ENCODE data around the gene TOGARAM2. TPM values are rescaled to one million over a fixed set of nuclear protein-coding genes. Genes with fewer than 3 reads are reported as not detected.

TOGARAM2 gene
- total RNA-seq, 1 donor = 0.73 TPM

DNA sequence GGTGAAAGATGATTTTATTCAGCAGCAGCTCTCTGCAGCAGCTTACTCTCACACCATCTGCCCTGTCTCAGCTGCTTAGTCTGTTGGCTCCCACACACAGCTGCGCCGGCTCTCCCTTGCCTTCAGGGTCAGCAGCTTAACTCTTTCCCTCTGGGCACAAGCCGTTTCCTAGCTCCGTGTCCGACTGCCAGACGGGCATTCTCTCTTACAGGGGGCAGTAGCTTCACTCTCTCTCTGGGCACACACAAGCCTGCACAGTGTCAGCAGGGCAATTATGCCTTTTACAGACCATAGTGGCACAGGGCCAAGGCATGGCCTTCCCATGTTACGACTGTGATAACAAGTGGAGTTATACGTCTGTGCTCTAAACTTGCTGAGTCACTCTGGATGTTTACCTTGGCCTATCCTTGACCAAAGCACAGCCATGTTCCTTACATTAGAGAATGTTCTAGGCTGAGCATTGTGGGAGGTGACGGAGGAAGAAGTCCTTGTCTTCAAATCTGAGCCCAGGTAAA, 61.5 kb downstream of the TOGARAM2 start:
- no peaks in the 10 kb centered on the region for H3K27me3 ChIP-seq (ENCODE audit: insufficient read depth, low read length)
- H3K4me1 ChIP-seq (ENCODE audit: insufficient read depth, low read length) = no peaks in the 10 kb centered on the region
- H3K4me3 ChIP-seq (ENCODE audit: low read length) = no peak overlapping the region
- H3K9me3 ChIP-seq (ENCODE audit: low read depth, low read length) = no peaks in the 10 kb centered on the region

DNA sequence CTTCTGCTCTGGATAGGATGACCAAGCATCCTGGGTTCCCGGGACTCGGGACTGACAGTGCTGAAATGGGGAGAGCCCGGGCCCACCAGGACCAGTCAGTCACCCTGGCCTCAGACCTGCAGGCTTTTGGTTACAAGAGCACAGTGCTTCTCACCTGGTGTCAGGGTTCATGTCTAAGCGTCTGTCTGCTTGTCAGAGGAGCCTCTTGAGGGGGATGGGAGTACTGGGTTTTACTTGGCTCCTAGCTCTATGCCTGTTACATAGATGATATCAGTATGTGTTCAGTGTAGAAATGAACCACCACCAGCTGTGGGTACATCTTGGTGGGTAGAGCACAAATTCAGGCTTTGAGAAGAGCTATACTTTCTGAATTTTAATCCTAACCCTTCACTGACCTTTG, 63.4 kb downstream of the TOGARAM2 start:
- Histone ChIP-seq H3K27me3 (ENCODE audit: insufficient read depth, low read length) (no peaks in the 10 kb centered on the region), H3K9me3 (ENCODE audit: low read depth, low read length) (no peaks in the 10 kb centered on the region), H3K4me1 (ENCODE audit: insufficient read depth, low read length) (no peaks in the 10 kb centered on the region), H3K4me3 (ENCODE audit: low read length) (no peak overlapping the region)

DNA sequence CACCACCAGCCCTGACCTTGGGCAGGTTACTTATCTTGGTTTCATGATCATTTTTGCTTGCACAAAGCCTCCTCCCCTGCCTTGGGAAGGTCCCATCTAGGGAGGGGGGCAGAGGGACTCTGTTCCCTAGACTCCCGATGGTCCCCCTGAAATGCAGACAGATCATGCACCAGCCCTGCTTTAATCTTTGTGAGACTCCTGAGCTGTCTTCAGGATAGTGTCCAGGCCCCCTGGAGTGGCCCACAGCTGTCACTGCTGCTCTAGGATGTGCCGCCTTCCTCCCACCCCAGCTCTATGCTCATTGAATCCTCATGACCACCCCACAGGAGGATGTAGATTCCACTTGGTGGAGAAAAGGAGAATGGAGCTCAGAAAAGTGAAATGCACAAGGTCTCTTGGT, 65.2 kb downstream of the TOGARAM2 start:
- Histone ChIP-seq H3K4me3 (ENCODE audit: low read length) (no peak overlapping the region), H3K27me3 (ENCODE audit: insufficient read depth, low read length) (no peaks in the 10 kb centered on the region), H3K4me1 (ENCODE audit: insufficient read depth, low read length) (no peaks in the 10 kb centered on the region), H3K9me3 (ENCODE audit: low read depth, low read length) (no peaks in the 10 kb centered on the region)

DNA sequence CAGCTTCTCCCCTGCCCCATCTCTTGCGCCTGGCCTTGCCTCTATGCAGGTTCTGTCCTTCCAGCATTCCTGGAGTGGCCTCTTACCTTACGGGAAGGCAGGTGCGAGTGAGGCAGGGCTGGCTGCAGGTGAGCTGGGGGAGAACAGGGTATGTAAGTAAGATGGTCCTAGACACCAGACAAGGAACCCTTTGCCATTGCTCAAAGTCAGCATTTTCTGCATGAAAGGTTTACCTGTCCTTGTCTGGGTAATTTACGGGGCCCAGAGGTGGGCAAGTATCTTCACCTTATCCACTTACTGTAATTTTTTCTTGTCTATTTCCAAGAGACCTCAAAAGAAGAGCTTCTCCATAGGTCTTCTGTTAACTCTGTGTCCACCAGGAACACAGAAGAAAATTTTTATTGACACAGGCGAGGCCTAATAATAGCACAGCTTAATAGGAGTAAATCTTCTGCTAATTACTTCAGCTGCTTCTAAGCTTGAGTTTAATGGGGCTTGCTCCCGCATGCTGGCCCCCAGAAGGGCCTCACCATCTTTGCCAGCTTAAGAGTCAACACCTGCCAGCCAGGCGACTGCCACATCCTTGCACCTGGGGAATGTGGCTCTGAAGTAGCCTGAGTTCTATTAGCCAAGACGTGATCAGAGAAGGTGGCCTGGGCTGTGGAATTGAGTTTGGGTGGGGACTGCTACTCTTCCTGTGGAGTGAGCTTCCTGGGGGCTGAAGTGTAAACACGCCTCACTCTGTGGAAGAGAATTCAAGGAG, 66.2 kb downstream of the TOGARAM2 start:
- Histone ChIP-seq H3K4me3 (ENCODE audit: low read length) (no peak overlapping the region), H3K9me3 (ENCODE audit: low read depth, low read length) (no peaks in the 10 kb centered on the region), H3K27me3 (ENCODE audit: insufficient read depth, low read length) (no peaks in the 10 kb centered on the region), H3K4me1 (ENCODE audit: insufficient read depth, low read length) (no peaks in the 10 kb centered on the region)

DNA sequence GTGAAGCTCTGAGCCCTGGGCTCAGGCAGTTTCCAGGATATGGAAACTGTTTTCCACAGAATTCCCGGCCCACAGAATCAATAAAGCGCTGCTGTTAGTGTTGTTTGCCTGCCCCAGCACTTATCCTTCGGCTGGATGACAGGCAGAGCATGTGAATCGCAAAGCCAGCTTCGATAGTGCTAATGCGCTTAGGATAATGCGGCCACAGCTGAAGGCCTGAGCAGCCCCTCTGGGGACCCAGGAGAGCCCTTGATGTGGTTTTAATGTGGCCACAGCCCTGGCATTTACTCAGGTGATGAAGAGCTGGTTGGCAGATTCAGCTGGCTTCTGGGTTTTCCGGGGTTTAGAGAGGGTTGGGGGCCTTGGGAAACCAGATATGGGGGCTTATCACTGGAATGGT, 69.5 kb downstream of the TOGARAM2 start:
- Histone ChIP-seq H3K9me3 (ENCODE audit: low read depth, low read length) (no peaks in the 10 kb centered on the region), H3K4me1 (ENCODE audit: insufficient read depth, low read length) (no peaks in the 10 kb centered on the region), H3K27me3 (ENCODE audit: insufficient read depth, low read length) (no peaks in the 10 kb centered on the region), H3K4me3 (ENCODE audit: low read length) (no peak overlapping the region)

DNA sequence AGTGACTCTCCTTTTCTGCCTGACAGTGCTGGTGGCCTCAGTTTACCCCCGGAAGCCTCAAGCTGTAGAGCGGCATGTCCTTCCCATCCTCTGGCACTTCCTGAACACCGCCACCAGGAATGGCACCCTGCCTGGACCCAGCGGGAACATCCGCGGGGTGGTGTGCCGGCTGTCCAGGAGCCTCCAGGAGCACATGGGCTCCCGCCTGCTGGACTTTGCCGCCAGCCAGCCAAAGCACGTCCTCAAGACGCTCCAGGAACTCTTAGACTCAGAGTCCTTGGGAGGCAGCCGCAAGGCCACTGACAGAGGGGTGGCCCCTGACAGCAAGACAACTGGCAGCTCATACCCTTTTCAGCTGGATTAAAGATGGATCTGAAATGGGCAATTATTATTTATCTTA, 70.6 kb downstream of the TOGARAM2 start:
- no peaks in the 10 kb centered on the region for H3K4me1 ChIP-seq (ENCODE audit: insufficient read depth, low read length)
- H3K4me3 ChIP-seq (ENCODE audit: low read length) = no peak overlapping the region
- no peaks in the 10 kb centered on the region for H3K27me3 ChIP-seq (ENCODE audit: insufficient read depth, low read length)
- H3K9me3 ChIP-seq (ENCODE audit: low read depth, low read length) = no peaks in the 10 kb centered on the region

DNA sequence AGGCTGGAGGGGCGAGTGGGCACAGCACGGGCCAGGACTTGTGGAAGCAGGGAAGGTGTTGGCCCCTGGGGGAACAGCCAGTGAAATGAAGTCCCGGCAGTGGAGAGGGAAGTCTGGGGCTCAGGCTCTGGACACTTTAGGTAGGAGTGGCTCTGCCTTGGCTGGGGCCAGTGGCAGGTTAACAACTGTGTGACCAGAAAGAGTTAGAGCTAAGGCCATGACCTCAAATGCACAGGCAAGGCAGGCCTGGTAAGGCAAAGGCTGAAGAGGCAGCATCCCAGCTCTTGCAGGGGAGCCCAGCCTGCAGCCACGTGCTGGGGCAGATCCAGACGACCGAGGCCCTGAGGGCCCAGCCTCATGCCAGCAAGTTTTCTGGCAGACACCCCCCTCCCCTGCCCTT, 71.7 kb downstream of the TOGARAM2 start:
- Histone ChIP-seq H3K4me1 (ENCODE audit: insufficient read depth, low read length) (no peaks in the 10 kb centered on the region), H3K4me3 (ENCODE audit: low read length) (no peak overlapping the region), H3K9me3 (ENCODE audit: low read depth, low read length) (no peaks in the 10 kb centered on the region)

DNA sequence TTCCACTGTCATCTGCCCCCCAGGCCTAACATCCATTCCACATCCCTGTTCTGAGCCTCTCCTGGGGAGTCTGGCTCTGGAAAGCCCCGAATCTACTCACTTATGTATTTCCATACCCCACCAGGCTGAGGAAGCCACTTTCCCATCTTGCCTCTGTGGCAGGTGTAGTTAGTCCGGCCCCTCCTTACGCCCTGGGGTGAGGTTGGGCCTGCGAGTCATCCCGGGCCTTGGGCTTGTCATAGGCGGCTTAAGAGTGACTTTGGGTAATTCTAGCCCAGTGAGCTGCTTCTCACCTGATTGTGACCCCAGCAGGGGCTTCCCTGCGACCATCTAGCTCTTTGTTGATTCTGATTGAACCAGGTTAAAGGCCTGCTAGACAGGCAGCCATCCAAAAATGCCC, 72.1 kb downstream of the TOGARAM2 start:
- H3K4me1 ChIP-seq (ENCODE audit: insufficient read depth, low read length) = no peaks in the 10 kb centered on the region
- no peaks in the 10 kb centered on the region for H3K27me3 ChIP-seq (ENCODE audit: insufficient read depth, low read length)
- no peak overlapping the region for H3K4me3 ChIP-seq (ENCODE audit: low read length)
- H3K9me3 ChIP-seq (ENCODE audit: low read depth, low read length) = no peaks in the 10 kb centered on the region

More for the DNA sequence above, 71.7 kb downstream of the TOGARAM2 start:
- no peaks in the 10 kb centered on the region for H3K27me3 ChIP-seq (ENCODE audit: insufficient read depth, low read length)

DNA sequence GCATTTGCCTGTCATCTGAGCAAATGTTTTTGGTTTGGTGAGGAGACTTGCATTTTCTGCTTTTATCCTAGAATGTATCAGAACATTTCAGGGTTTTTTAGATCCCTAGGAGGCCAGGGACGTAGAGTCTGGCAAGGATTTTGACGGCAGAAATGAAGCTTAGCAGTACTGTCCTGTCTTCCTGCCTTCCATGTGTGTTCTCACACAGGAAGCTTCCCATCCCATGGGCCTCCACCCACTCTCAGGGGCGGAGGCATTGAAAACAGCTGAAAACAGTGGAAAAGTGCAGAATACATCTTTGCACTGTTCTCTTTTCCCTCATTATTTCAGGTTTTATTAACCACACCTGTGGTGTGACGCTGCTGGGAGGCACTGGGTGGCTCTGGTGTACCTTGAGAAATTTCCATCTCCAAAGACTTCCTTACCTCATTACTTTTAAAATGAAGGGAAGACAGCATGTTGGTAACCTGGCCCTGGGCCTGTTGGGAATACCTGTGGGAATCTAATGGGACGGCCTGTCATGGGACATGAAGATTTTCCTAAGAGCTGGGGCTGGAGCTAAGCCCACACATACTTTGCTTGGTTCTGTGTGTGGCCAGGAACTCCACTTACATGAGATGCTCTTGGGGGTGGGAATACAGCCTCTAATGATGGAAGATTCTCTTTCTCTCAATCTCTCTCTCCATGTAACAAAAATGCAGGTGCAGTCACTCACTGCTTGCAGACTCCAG, 72.7 kb downstream of the TOGARAM2 start:
- Histone ChIP-seq H3K4me3 (ENCODE audit: low read length) (no peak overlapping the region), H3K27me3 (ENCODE audit: insufficient read depth, low read length) (no peaks in the 10 kb centered on the region), H3K9me3 (ENCODE audit: low read depth, low read length) (no peaks in the 10 kb centered on the region), H3K4me1 (ENCODE audit: insufficient read depth, low read length) (no peaks in the 10 kb centered on the region)

DNA sequence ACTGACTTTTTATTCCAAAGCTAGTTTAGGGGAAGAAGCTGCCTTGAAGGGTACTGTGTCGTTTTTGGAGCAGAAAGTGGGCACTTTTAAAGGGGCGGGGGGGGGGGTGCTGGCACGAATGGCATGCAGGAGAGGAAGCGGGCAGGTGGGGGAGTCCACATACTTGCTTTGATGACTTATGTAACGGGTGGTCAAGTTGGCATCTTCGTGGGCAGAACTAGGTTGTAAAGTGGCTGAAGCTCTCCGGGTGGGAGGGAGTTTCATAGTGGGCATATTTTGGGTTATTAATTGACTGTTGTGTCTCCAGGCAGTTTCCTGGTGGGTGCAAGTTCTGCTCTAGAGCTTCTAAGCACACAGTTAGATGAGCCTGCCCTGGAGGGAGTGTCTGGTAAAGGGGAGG, 73.3 kb downstream of the TOGARAM2 start:
- no peaks in the 10 kb centered on the region for H3K9me3 ChIP-seq (ENCODE audit: low read depth, low read length)
- H3K4me1 ChIP-seq (ENCODE audit: insufficient read depth, low read length) = no peaks in the 10 kb centered on the region
- H3K27me3 ChIP-seq (ENCODE audit: insufficient read depth, low read length) = no peaks in the 10 kb centered on the region
- H3K4me3 ChIP-seq (ENCODE audit: low read length) = no peak overlapping the region

DNA sequence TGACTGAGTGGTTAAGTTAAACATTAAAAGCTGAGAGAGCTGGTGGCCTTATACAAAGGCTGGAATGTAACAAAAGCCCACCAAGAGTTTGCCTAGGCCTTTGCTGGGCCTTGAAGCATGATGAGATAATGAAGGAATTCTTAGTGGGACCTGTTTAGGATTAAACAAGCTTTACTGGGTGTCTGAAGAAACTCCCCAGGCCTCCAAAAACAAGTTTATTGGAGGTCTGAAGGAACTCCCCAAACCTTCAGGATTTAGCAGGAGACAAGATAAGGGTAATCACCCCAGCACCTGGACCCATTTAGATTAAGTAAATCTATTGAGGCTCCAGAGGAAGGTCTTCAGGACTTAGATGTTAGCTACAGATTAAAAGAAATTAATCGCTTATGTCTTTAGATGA, 74.5 kb downstream of the TOGARAM2 start:
- H3K27me3 ChIP-seq (ENCODE audit: insufficient read depth, low read length) = no peaks in the 10 kb centered on the region
- no peaks in the 10 kb centered on the region for H3K9me3 ChIP-seq (ENCODE audit: low read depth, low read length)
- no peak overlapping the region for H3K4me3 ChIP-seq (ENCODE audit: low read length)
- H3K4me1 ChIP-seq (ENCODE audit: insufficient read depth, low read length) = no peaks in the 10 kb centered on the region

DNA sequence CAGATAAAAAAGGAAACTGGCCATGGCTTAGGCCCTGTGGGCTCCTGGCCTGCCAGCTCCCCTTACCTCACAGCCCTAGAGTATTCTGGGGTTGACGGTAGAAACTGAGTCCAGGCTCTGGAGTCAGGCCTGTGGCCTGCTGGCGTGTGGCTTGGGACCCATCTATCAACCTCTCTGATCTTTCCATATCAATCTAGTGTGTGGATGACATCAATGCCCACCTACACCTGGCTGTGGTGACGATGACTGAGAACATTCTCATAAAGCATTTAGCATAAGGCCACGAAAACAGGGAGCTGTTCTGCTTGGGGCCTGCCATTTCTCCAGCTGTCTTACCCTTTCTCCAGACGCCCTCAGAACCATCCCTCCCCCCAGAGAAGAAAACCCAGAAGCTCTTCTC, 75.4 kb downstream of the TOGARAM2 start:
- no peak overlapping the region for H3K4me3 ChIP-seq (ENCODE audit: low read length)
- H3K4me1 ChIP-seq (ENCODE audit: insufficient read depth, low read length) = no peaks in the 10 kb centered on the region
- H3K27me3 ChIP-seq (ENCODE audit: insufficient read depth, low read length) = no peaks in the 10 kb centered on the region
- H3K9me3 ChIP-seq (ENCODE audit: low read depth, low read length) = no peaks in the 10 kb centered on the region

DNA sequence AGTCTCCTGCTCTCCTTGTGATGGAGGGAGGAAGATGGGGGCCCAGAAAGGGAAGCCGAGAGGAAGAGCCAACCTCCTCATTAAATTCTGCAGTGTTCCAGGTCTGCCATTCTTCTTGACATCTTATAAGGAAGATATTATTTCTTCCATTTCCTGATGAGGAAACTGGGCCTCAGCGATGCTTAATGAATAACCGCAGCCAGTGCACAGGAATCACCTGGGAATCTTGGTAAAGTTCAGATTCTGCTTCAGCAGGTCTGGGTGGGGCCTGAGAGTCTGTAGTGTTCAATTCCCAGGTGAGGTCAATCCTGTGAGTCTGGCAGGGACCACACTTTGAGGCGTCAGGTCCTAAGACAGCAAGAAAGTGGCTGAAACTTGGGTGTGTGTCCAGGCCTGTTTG, 75.9 kb downstream of the TOGARAM2 start:
- H3K9me3 ChIP-seq (ENCODE audit: low read depth, low read length) = no peaks in the 10 kb centered on the region
- H3K4me3 ChIP-seq (ENCODE audit: low read length) = no peak overlapping the region
- no peaks in the 10 kb centered on the region for H3K4me1 ChIP-seq (ENCODE audit: insufficient read depth, low read length)
- no peaks in the 10 kb centered on the region for H3K27me3 ChIP-seq (ENCODE audit: insufficient read depth, low read length)

DNA sequence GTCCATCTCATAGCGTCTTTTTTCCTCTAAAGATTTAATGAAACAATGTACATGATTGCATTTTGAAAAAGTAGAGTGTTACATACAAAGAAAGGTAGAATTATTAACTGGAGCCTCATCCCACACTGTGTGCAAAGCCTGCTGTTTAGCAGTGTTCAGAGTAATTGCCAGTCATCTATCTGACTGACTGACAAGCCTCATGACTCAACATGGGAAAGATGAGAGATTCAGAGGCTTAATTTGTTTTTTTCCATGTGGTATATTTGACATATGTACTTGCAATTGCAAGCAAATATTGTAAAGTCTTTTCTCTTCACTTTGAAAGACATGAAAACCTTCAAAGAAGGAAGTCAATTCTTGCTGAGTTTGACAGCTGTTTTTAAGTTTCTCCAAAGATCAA, 78.5 kb downstream of the TOGARAM2 start:
- no peaks in the 10 kb centered on the region for H3K27me3 ChIP-seq (ENCODE audit: insufficient read depth, low read length)
- no peaks in the 10 kb centered on the region for H3K4me1 ChIP-seq (ENCODE audit: insufficient read depth, low read length)
- no peaks in the 10 kb centered on the region for H3K9me3 ChIP-seq (ENCODE audit: low read depth, low read length)
- no peak overlapping the region for H3K4me3 ChIP-seq (ENCODE audit: low read length)

DNA sequence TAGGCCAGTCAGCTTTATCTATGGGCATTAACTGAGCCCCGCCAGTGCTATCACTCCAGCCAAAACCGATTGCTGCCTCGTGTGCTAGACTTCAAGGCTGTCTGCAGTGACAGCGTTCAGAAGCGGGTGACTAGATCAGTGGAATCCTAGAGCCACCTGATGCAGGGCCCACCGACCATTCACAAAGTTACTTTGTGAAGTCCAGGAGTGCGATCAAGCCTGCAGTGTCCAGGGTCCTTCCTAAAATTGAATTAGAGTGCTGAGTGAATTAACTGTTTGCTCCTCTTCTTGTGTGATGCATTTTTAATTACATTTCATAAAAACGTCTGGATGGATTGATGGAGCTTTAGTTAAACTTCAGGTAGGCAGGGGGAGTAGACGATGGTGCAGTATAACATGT, 79.3 kb downstream of the TOGARAM2 start:
- Histone ChIP-seq H3K27me3 (ENCODE audit: insufficient read depth, low read length) (no peaks in the 10 kb centered on the region), H3K4me1 (ENCODE audit: insufficient read depth, low read length) (peaks cover 1% of the 10 kb centered on the region), H3K9me3 (ENCODE audit: low read depth, low read length) (no peaks in the 10 kb centered on the region), H3K4me3 (ENCODE audit: low read length) (no peak overlapping the region)

DNA sequence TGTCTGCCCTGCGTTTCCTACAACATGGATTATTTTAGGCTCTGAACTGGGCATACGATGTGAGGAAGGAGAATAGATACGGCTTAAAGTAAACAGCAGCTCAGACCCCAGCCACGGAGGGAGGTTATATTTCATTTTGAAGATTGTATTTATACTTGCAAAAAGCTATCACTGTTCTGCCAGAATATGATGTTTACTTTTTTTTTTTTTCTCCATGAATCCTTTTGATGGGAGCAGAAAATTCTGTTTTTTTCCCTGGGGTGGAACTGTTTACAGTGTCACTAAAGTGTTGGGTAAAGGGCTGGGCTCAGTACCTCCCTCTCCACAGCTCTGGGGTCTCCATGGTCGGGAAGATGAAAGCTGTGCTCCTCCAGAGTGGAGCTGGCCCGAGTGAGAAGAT, 80.1 kb downstream of the TOGARAM2 start:
- H3K4me1 ChIP-seq (ENCODE audit: insufficient read depth, low read length) = peaks cover 8% of the 10 kb centered on the region
- no peaks in the 10 kb centered on the region for H3K27me3 ChIP-seq (ENCODE audit: insufficient read depth, low read length)
- H3K9me3 ChIP-seq (ENCODE audit: low read depth, low read length) = no peaks in the 10 kb centered on the region
- no peak overlapping the region for H3K4me3 ChIP-seq (ENCODE audit: low read length)

All from mononuclear cell (primary cell).